ENCODE data around the gene MATCAP1. TPM values are rescaled to one million over a fixed set of nuclear protein-coding genes. Genes with fewer than 3 reads are reported as not detected.

The MATCAP1 gene
- polyA plus RNA-seq, 4 donors, result 15.7 to 19.0 (median 18.2) TPM

DNA sequence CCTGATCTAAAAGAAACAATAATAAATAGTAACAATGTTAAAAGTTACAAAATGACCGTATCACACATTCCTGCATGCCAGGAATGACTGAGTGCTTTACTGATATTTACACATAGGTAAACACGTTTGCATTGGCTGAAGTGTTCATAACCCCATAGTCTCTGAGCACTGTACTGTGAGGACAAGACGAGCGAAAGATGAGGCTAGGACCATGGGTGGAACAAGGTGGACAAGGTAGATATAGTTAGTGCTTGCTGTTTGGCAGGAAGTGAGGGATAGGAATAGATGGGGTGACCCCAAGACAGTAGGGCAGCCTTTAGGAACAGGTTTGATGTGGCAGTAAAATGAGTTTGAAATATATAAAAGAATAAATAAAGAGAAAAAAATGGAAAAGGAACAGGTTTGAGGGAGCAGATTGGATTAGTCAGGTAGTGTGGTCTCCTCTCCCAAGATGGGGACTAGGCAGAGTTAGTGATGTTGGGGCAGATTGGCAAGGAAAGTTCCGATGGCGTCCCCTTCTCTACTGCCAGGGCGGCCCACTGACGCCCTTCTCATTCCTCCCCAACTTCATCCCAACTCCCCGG lies 7.7 kb upstream of the MATCAP1 start:
- Histone ChIP-seq H3K36me3 (ENCODE audit: control insufficient read depth in 3 of 3, insufficient read depth in 2 of 3, low read depth in 1 of 3, low read length in 3 of 3) (peaks cover 8 to 38% (median 8%) of the 10 kb centered on the region in 3 donors), H3K27me3 (ENCODE audit: control insufficient read depth in 3 of 3, insufficient read depth in 3 of 3, low read length in 3 of 3) (no peaks in the 10 kb centered on the region), H3K9me3 (ENCODE audit: control insufficient read depth in 2 of 2, insufficient read depth in 1 of 2, low read depth in 1 of 2, low read length in 1 of 2) (no peaks in the 10 kb centered on the region), H3K4me1 (ENCODE audit: control insufficient read depth in 3 of 3, insufficient read depth in 2 of 3, low read depth in 1 of 3, low read length in 2 of 3) (peaks cover 3 to 19% (median 11%) of the 10 kb centered on the region in 3 donors), H3K27ac (ENCODE audit: low read depth in 1 of 3, low read length in 2 of 3) (no peak overlapping the region), H3K4me3 (ENCODE audit: low read depth in 1 of 3, low read length in 3 of 3) (no peak overlapping the region)
- DNase-seq (no peak), FAIRE-seq (no peak)
- 26 to 30% (median 27%) methylated on average over 7 to 9 of the region's 9 CpGs for WGBS, 3 donors

DNA sequence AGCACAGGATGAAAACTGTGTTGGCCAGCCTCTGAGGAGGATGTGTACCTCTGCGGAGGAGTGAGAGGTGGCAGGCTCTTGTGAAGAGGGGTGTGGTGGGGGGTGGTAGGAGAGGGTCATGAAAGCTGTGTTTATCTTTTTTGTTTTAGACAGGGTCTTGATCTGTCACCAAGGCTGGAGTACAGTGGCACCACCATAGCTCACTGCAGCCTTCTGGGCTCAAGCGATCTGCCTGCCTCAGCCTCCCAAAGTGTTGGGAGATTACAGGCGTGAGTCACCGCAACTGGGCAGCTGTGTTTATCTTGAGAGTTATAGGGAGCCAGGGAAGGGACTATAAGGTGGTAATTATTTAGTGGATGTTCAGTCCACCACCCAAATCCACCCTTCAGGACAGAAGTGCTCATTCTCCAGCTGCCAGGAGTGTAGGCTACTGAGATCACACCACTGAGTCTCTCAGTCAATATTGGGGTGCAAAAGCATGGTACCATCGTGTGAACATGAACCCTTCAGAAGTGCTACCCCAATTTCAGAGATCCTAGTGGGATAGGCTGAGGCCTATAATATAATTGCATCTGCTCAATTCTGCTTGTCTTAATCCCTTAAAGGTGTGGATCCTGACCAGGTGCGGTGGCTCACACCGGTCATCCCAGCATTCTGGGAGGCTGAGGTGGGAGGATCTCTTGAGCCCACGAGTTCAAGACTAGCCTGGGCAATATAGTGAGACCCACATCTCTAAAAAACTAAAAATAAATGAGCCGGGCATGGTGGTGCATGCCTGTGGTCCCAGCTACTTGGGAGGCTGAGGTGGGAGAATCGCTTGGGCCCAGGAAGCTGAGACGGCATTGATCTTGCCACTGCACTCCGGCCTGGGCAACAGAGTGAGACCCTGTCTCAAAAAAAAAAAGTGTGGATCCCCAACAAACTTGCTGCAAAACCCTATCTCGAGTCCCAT lies 7.0 kb upstream of the MATCAP1 start:
- no peak overlapping the region for H3K27ac ChIP-seq (ENCODE audit: low read depth in 1 of 3, low read length in 2 of 3)
- no peak for DNase-seq
- no peaks in the 10 kb centered on the region for H3K27me3 ChIP-seq (ENCODE audit: control insufficient read depth in 3 of 3, insufficient read depth in 3 of 3, low read length in 3 of 3)
- H3K36me3 ChIP-seq (ENCODE audit: control insufficient read depth in 3 of 3, insufficient read depth in 2 of 3, low read depth in 1 of 3, low read length in 3 of 3), result peaks cover 2 to 31% (median 5%) of the 10 kb centered on the region in 3 donors
- H3K9me3 ChIP-seq (ENCODE audit: control insufficient read depth in 2 of 2, insufficient read depth in 1 of 2, low read depth in 1 of 2, low read length in 1 of 2), result no peaks in the 10 kb centered on the region
- FAIRE-seq, result no peak
- H3K4me1 ChIP-seq (ENCODE audit: control insufficient read depth in 3 of 3, insufficient read depth in 2 of 3, low read depth in 1 of 3, low read length in 2 of 3), result peaks cover 3 to 22% (median 11%) of the 10 kb centered on the region in 3 donors
- WGBS, 3 donors, result 74 to 76% (median 76%) methylated on average over 13 of the region's 13 CpGs
- H3K4me3 ChIP-seq (ENCODE audit: low read depth in 1 of 3, low read length in 3 of 3), result no peak overlapping the region

DNA sequence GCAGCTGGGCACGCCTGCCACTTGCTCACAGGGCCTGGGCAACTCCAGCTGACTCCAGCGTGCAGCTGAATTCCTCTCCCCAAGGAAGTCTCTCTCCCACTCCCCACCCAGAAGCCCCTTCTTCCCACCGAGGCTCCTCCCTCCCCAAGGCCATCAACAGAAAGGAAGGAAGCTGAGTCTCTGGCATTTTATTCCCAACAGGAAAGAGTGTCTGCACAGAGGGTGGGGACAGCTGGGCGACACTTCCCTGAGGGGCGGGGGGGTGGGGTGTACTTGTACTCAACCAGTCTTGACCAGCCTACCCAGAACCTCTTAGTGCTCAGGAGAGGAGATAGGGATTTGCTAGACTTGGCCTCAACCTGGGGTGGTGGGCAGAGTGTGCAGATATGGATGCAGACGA lies 6.3 kb upstream of the MATCAP1 start, which contains the start of gene EXOC3L1:
EXOC3L1 (minus strand) TSS at position 96 of the 400 bp plus-strand sequence. CDS start 460 bp downstream, outside the sequence.
- Histone ChIP-seq H3K36me3 (ENCODE audit: control insufficient read depth in 3 of 3, insufficient read depth in 2 of 3, low read depth in 1 of 3, low read length in 3 of 3) (peaks cover 0 to 24% (median 2%) of the 10 kb centered on the region in 3 donors), H3K4me1 (ENCODE audit: control insufficient read depth in 3 of 3, insufficient read depth in 2 of 3, low read depth in 1 of 3, low read length in 2 of 3) (peaks cover 3 to 29% (median 13%) of the 10 kb centered on the region in 3 donors), H3K27ac (ENCODE audit: low read depth in 1 of 3, low read length in 2 of 3) (no peak within 1 kb of the TSS), H3K27me3 (ENCODE audit: control insufficient read depth in 3 of 3, insufficient read depth in 3 of 3, low read length in 3 of 3) (no peaks in the 10 kb centered on the region), H3K4me3 (ENCODE audit: low read depth in 1 of 3, low read length in 3 of 3) (no peak within 1 kb of the TSS), H3K9me3 (ENCODE audit: control insufficient read depth in 2 of 2, insufficient read depth in 1 of 2, low read depth in 1 of 2, low read length in 1 of 2) (no peaks in the 10 kb centered on the region)
- FAIRE-seq (no peak), DNase-seq (no peak)
- WGBS, 3 donors, result 46 to 65% (median 58%) methylated on average over 6 of the region's 6 CpGs

DNA sequence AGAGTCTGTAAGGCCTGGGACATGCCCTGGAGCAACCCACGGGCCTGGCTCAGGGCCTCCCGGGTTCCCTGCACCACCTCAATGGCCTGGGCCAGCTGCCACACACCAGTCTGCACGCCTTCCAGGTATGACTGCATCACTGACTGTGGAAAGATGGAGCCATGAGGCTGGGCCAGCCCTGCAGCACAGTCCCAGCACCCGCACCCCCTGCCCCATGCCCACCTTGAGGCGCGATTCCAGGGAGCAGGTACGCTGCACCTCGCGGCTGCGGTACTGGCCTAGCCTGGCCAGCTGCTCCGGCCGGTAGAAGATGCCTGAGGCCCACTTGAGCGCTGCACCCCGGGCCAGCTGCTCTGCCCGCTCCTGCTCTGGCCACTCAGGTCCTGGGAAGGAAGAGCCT lies 5.0 kb upstream of the MATCAP1 start:
- DNase-seq, result no peak

DNA sequence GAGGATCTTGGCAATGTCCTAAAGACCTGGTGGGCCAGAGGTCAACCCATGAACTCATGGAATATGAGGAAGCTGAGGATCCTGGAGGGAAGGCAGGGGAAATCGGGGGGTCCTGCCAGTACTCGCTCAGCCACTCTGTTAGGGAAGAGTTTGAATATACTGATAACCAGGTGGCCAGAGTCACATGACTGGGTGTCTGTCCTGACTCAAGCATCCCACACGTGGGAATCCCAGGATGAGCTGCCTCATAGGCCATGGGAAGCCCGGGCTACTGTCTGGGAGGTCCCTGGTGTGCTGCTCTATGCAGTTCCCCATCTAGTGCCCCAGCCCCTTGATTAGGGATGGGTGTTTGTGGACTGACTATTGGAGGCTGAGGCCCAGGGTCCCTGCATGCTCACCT lies 4.6 kb upstream of the MATCAP1 start:
- FAIRE-seq, result no peak
- 74 to 88% (median 77%) methylated on average over 4 of the region's 4 CpGs for WGBS, 3 donors
- peaks cover 6 to 30% (median 8%) of the 10 kb centered on the region in 3 donors for H3K4me1 ChIP-seq (ENCODE audit: control insufficient read depth in 3 of 3, insufficient read depth in 2 of 3, low read depth in 1 of 3, low read length in 2 of 3)

More for the DNA sequence above, 5.0 kb upstream of the MATCAP1 start:
- Histone ChIP-seq H3K4me3 (ENCODE audit: low read depth in 1 of 3, low read length in 3 of 3) (no peak overlapping the region), H3K27me3 (ENCODE audit: control insufficient read depth in 3 of 3, insufficient read depth in 3 of 3, low read length in 3 of 3) (peaks cover 0 to 6% (median 0%) of the 10 kb centered on the region in 3 donors), H3K36me3 (ENCODE audit: control insufficient read depth in 3 of 3, insufficient read depth in 2 of 3, low read depth in 1 of 3, low read length in 3 of 3) (peaks cover 0 to 11% (median 0%) of the 10 kb centered on the region in 3 donors), H3K27ac (ENCODE audit: low read depth in 1 of 3, low read length in 2 of 3) (no peak overlapping the region), H3K9me3 (ENCODE audit: control insufficient read depth in 2 of 2, insufficient read depth in 1 of 2, low read depth in 1 of 2, low read length in 1 of 2) (no peaks in the 10 kb centered on the region), H3K4me1 (ENCODE audit: control insufficient read depth in 3 of 3, insufficient read depth in 2 of 3, low read depth in 1 of 3, low read length in 2 of 3) (peaks cover 6 to 34% (median 13%) of the 10 kb centered on the region in 3 donors)
- WGBS, 3 donors, result 89 to 95% (median 90%) methylated on average over 14 to 15 of the region's 15 CpGs
- no peak for FAIRE-seq

DNA sequence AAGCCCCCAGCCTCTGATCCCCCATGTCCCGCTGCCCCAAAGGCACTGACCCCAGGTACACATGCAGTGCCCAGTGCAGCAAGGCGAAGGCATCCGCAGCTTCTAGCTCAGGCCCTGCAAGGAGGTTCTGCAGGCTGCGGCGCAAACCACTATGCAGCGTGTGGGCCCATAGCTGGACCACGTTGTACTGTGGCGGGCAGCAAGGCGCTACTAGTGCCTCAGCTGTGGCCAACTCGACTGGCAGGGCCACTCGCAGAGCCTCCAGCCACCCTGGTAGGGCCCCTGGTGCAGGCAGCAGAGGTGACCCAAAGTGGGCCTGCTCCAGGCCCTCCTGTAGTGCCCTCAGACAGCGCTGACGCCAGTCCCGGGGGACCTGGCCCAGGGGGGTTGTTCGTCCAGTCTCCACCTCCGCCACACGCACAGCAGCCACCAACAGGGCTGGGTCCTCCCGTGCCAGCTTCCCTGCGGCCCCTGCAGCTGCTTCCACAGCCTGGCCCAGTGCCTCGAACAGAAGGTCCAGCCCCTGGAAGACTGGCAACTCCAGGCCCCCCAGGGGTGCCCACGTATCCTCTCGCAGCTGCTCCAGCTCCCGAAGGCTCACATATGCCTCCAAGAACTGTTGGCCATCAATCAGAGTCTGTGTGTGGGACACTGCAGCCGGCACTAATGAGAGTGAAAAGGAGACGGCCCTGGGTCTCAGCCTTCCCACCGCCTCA lies 3.6 kb upstream of the MATCAP1 start:
- FAIRE-seq, result no peak
- Histone ChIP-seq H3K27ac (ENCODE audit: low read depth in 1 of 3, low read length in 2 of 3) (no peak overlapping the region), H3K36me3 (ENCODE audit: control insufficient read depth in 3 of 3, insufficient read depth in 2 of 3, low read depth in 1 of 3, low read length in 3 of 3) (no peaks in the 10 kb centered on the region), H3K27me3 (ENCODE audit: control insufficient read depth in 3 of 3, insufficient read depth in 3 of 3, low read length in 3 of 3) (peaks cover 0 to 6% (median 0%) of the 10 kb centered on the region in 3 donors), H3K4me1 (ENCODE audit: control insufficient read depth in 3 of 3, insufficient read depth in 2 of 3, low read depth in 1 of 3, low read length in 2 of 3) (peaks cover 3 to 28% (median 3%) of the 10 kb centered on the region in 3 donors), H3K4me3 (ENCODE audit: low read depth in 1 of 3, low read length in 3 of 3) (no peak overlapping the region), H3K9me3 (ENCODE audit: control insufficient read depth in 2 of 2, insufficient read depth in 1 of 2, low read depth in 1 of 2, low read length in 1 of 2) (no peaks in the 10 kb centered on the region)
- 86 to 94% (median 90%) methylated on average over 24 to 26 of the region's 26 CpGs for WGBS, 3 donors
- no peak for DNase-seq

More for the DNA sequence above, 4.6 kb upstream of the MATCAP1 start:
- Histone ChIP-seq H3K27ac (ENCODE audit: low read depth in 1 of 3, low read length in 2 of 3) (no peak overlapping the region), H3K36me3 (ENCODE audit: control insufficient read depth in 3 of 3, insufficient read depth in 2 of 3, low read depth in 1 of 3, low read length in 3 of 3) (peaks cover 0 to 7% (median 0%) of the 10 kb centered on the region in 3 donors), H3K27me3 (ENCODE audit: control insufficient read depth in 3 of 3, insufficient read depth in 3 of 3, low read length in 3 of 3) (peaks cover 0 to 6% (median 0%) of the 10 kb centered on the region in 3 donors), H3K9me3 (ENCODE audit: control insufficient read depth in 2 of 2, insufficient read depth in 1 of 2, low read depth in 1 of 2, low read length in 1 of 2) (no peaks in the 10 kb centered on the region), H3K4me3 (ENCODE audit: low read depth in 1 of 3, low read length in 3 of 3) (no peak overlapping the region)
- no peak for DNase-seq

DNA sequence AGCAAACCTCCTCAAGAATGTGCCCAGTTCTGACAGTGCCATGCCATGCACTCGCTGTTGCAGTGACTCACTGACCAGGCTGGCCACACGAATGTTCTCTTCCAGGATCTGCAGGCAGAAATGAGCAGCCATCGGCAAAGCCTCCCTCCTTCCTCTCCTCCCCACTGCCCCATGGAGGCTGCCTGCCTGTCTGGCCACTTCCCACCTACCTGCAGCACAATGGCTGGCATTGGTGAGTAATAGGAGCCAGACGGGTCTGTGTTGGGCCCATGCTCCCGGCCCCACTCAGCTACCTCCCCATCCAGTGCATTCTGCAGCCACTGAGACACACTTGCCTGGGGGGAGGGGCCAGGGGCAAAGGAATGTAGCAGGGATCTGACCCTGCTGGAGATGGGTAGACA lies 2.8 kb upstream of the MATCAP1 start:
- H3K27ac ChIP-seq (ENCODE audit: low read depth in 1 of 3, low read length in 2 of 3), result no peak overlapping the region
- DNase-seq (no peak), FAIRE-seq (no peak)
- no peak overlapping the region for H3K4me3 ChIP-seq (ENCODE audit: low read depth in 1 of 3, low read length in 3 of 3)
- H3K36me3 ChIP-seq (ENCODE audit: control insufficient read depth in 3 of 3, insufficient read depth in 2 of 3, low read depth in 1 of 3, low read length in 3 of 3), result no peaks in the 10 kb centered on the region
- H3K4me1 ChIP-seq (ENCODE audit: control insufficient read depth in 3 of 3, insufficient read depth in 2 of 3, low read depth in 1 of 3, low read length in 2 of 3), result peaks cover 3 to 25% (median 3%) of the 10 kb centered on the region in 3 donors
- no peaks in the 10 kb centered on the region for H3K9me3 ChIP-seq (ENCODE audit: control insufficient read depth in 2 of 2, insufficient read depth in 1 of 2, low read depth in 1 of 2, low read length in 1 of 2)
- peaks cover 0 to 6% (median 0%) of the 10 kb centered on the region in 3 donors for H3K27me3 ChIP-seq (ENCODE audit: control insufficient read depth in 3 of 3, insufficient read depth in 3 of 3, low read length in 3 of 3)
- WGBS, 3 donors, result 63 to 81% (median 75%) methylated on average over 5 of the region's 5 CpGs

DNA sequence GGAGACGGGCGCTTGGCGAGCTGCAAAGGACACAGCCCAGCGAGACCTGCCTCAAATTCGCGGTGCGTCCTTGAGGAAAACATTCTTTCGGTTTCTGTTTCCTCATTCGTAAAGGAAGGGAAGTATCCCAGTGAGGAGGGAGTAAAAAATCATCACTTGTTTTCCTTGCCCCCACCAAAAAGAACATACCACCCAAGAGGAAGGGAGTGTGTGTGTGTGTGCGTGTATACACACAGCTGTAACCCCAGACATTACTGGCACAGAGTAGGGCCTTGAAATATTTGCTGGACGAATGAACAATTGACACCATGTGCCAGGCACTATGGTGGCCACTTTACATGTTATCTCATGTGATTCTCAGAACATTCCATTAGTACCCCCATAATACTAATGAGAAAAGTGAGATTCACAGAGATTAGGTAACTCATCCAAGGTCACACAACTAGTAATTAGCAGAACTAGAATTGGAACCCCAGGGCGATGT lies 1.9 kb upstream of the MATCAP1 start:
- H3K36me3 ChIP-seq (ENCODE audit: control insufficient read depth in 3 of 3, insufficient read depth in 2 of 3, low read depth in 1 of 3, low read length in 3 of 3), result peaks cover 0 to 5% (median 0%) of the 10 kb centered on the region in 3 donors
- H3K4me1 ChIP-seq (ENCODE audit: control insufficient read depth in 3 of 3, insufficient read depth in 2 of 3, low read depth in 1 of 3, low read length in 2 of 3), result peaks cover 3 to 23% (median 3%) of the 10 kb centered on the region in 3 donors
- no peaks in the 10 kb centered on the region for H3K9me3 ChIP-seq (ENCODE audit: control insufficient read depth in 2 of 2, insufficient read depth in 1 of 2, low read depth in 1 of 2, low read length in 1 of 2)
- DNase-seq (no peak), FAIRE-seq (no peak)
- H3K27ac ChIP-seq (ENCODE audit: low read depth in 1 of 3, low read length in 2 of 3), result no peak overlapping the region
- 3 to 9% (median 6%) methylated on average over 12 of the region's 12 CpGs for WGBS, 3 donors
- peak overlapping the region in 2 of 3 donors; percentile 0 to 58 for H3K4me3 ChIP-seq (ENCODE audit: low read depth in 1 of 3, low read length in 3 of 3)
- peaks cover 0 to 6% (median 0%) of the 10 kb centered on the region in 3 donors for H3K27me3 ChIP-seq (ENCODE audit: control insufficient read depth in 3 of 3, insufficient read depth in 3 of 3, low read length in 3 of 3)

Data from small intestine (tissue), 7 donors.